AML-193 (cell line): Measurements from ENCODE around the gene LRRIQ4.

Experiments used
- DNase-seq, 2 experiments: peaks; one replicate each; lab custom pipeline; 2025; lab: John Stamatoyannopoulos, UW

Gene LRRIQ4

GRCh38 chr3:169812332-169813235, at the start of gene LRRIQ4, which contains the start of gene LRRC34:
Gene LRRIQ4 (plus strand): TSS chr3:169812870. CDS start chr3:169821922, 9,052 bp downstream.
Gene LRRC34 (minus strand): TSS chr3:169812904. CDS start chr3:169812548, 356 bp downstream.
- DNase-seq: peak; percentile 71 to 80

GRCh38 chr3:169764312-169764881, 48.3 kb upstream of the LRRIQ4 start:
- peak; percentile 92 to 94 for DNase-seq

GRCh38 chr3:169764882-169765612, 47.6 kb upstream of the LRRIQ4 start, which contains the start of gene TERC:
Gene TERC (minus strand): TSS chr3:169765060.
- peak; percentile 91 to 93 for DNase-seq

- peak; percentile 62 to 68 for DNase-seq
Observed at GRCh38 chr3:169769287-169770181, 43.1 kb upstream of the LRRIQ4 start, which contains the start of gene ACTRT3. Gene ACTRT3 (minus strand): TSS chr3:169769561. CDS start chr3:169769520, 41 bp downstream.

GRCh38 chr3:169771497-169772304, 41.0 kb upstream of the LRRIQ4 start:
- DNase-seq: peak; percentile 92 to 95

GRCh38 chr3:169772305-169772896, 40.3 kb upstream of the LRRIQ4 start:
- DNase-seq: peak; percentile 55 to 66

- DNase-seq: peak; percentile 90 to 91
Observed at GRCh38 chr3:169772897-169773816, 39.5 kb upstream of the LRRIQ4 start, which contains the start of gene MYNN. Gene MYNN (plus strand): TSS chr3:169773396. CDS start chr3:169774296, 900 bp downstream.

- no peak for DNase-seq
Observed at GRCh38 chr3:169774186-169774585, 38.5 kb upstream of the LRRIQ4 start.

GRCh38 chr3:169777822-169778221, 34.8 kb upstream of the LRRIQ4 start:
- DNase-seq: no peak

- DNase-seq: no peak
Observed at GRCh38 chr3:169780742-169781141, 31.9 kb upstream of the LRRIQ4 start.

- DNase-seq: no peak
Observed at GRCh38 chr3:169781209-169781855, 31.3 kb upstream of the LRRIQ4 start.

GRCh38 chr3:169787120-169787519, 25.6 kb upstream of the LRRIQ4 start:
- no peak for DNase-seq

GRCh38 chr3:169787791-169788190, 24.9 kb upstream of the LRRIQ4 start:
- no peak for DNase-seq

- no peak for DNase-seq
Observed at GRCh38 chr3:169790219-169790618, 22.5 kb upstream of the LRRIQ4 start.

GRCh38 chr3:169790687-169791429, 21.8 kb upstream of the LRRIQ4 start:
- no peak for DNase-seq

- no peak for DNase-seq
Observed at GRCh38 chr3:169792359-169792758, 20.3 kb upstream of the LRRIQ4 start.

- DNase-seq: no peak
Observed at GRCh38 chr3:169804681-169805080, 8.0 kb upstream of the LRRIQ4 start.
